Measurements from ENCODE around the gene EFCAB11. TPM values are rescaled to one million over a fixed set of nuclear protein-coding genes. Genes with fewer than 3 reads are reported as not detected.

EFCAB11 gene
- total and polyA plus RNA-seq, 4 donors: 3.4 to 8.8 (median 6.3) TPM

GRCh38 chr14:89922031-89922907, 32.3 kb downstream of the EFCAB11 start:
- no peak for ATAC-seq (ENCODE audit: low FRiP score)
- intact Hi-C loops (cut with DNase I): no loop called here
- Histone ChIP-seq H3K36me3 (ENCODE audit: control insufficient read depth in 1 of 2, insufficient read depth in 2 of 2, low read length in 1 of 2) (no peaks in the 10 kb centered on the region), H3K9me3 (ENCODE audit: control insufficient read depth, low read length) (no peaks in the 10 kb centered on the region), H3K4me3 (ENCODE audit: low read length in 2 of 2) (no peak overlapping the region), H3K27me3 (ENCODE audit: control insufficient read depth in 1 of 2, insufficient read depth in 2 of 2, low read length in 1 of 2) (no peaks in the 10 kb centered on the region), H3K4me1 (ENCODE audit: control insufficient read depth in 1 of 2, insufficient read depth in 2 of 2, low read length in 2 of 2) (peaks cover 0 to 3% of the 10 kb centered on the region in 2 donors), H3K27ac (ENCODE audit: low read depth in 1 of 2, low read length in 2 of 2) (no peak overlapping the region)
- 54 to 68% methylated on average over 6 of the region's 6 CpGs for WGBS, 2 donors
- no peak for DNase-seq

- 90 to 91% methylated on average over 3 of the region's 3 CpGs for WGBS, 2 donors
- DNase-seq (no peak), ATAC-seq (ENCODE audit: low FRiP score) (no peak)
- intact Hi-C loops (cut with DNase I): no loop called here
- H3K4me3 ChIP-seq (ENCODE audit: low read length in 2 of 2): no peak overlapping the region
- H3K27ac ChIP-seq (ENCODE audit: low read depth in 1 of 2, low read length in 2 of 2): no peak overlapping the region
- no peaks in the 10 kb centered on the region for H3K36me3 ChIP-seq (ENCODE audit: control insufficient read depth in 1 of 2, insufficient read depth in 2 of 2, low read length in 1 of 2)
- H3K9me3 ChIP-seq (ENCODE audit: control insufficient read depth, low read length): no peaks in the 10 kb centered on the region
- H3K27me3 ChIP-seq (ENCODE audit: control insufficient read depth in 1 of 2, insufficient read depth in 2 of 2, low read length in 1 of 2): no peaks in the 10 kb centered on the region
- peaks cover 0 to 3% of the 10 kb centered on the region in 2 donors for H3K4me1 ChIP-seq (ENCODE audit: control insufficient read depth in 1 of 2, insufficient read depth in 2 of 2, low read length in 2 of 2)
Observed at GRCh38 chr14:89921346-89921745, 33.2 kb downstream of the EFCAB11 start.

GRCh38 chr14:89920056-89920455, 34.5 kb downstream of the EFCAB11 start:
- no peak overlapping the region for H3K27ac ChIP-seq (ENCODE audit: low read depth in 1 of 2, low read length in 2 of 2)
- H3K4me3 ChIP-seq (ENCODE audit: low read length in 2 of 2): no peak overlapping the region
- no peaks in the 10 kb centered on the region for H3K9me3 ChIP-seq (ENCODE audit: control insufficient read depth, low read length)
- no peak for ATAC-seq (ENCODE audit: low FRiP score)
- H3K27me3 ChIP-seq (ENCODE audit: control insufficient read depth in 1 of 2, insufficient read depth in 2 of 2, low read length in 1 of 2): no peaks in the 10 kb centered on the region
- no peak for DNase-seq
- intact Hi-C loops (cut with DNase I): no loop called here
- peaks cover 0 to 3% of the 10 kb centered on the region in 2 donors for H3K4me1 ChIP-seq (ENCODE audit: control insufficient read depth in 1 of 2, insufficient read depth in 2 of 2, low read length in 2 of 2)
- 78 to 80% methylated on average over 2 of the region's 2 CpGs for WGBS, 2 donors
- no peaks in the 10 kb centered on the region for H3K36me3 ChIP-seq (ENCODE audit: control insufficient read depth in 1 of 2, insufficient read depth in 2 of 2, low read length in 1 of 2)

DNA sequence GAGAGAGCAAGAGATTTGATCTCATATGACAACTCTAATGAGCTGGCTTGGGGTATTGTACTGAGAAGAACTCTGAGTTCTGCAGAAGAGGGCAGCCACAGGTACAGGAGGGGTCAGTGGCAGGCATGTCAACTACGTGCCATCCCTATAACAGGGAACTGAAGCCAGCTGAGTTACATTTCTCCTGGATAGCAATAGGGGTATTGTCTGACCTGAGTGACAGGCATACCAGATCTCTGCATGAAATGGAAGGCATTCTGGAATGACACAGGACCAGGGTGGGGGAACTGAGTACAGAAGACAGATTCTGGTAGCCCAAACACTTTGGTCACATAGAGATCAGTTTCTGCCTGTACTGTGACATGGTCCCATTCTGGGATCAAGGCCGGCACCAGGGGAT, 35.8 kb downstream of the EFCAB11 start:
- ATAC-seq (ENCODE audit: low FRiP score): no peak
- Histone ChIP-seq H3K9me3 (ENCODE audit: control insufficient read depth, low read length) (no peaks in the 10 kb centered on the region), H3K4me3 (ENCODE audit: low read length in 2 of 2) (no peak overlapping the region), H3K36me3 (ENCODE audit: control insufficient read depth in 1 of 2, insufficient read depth in 2 of 2, low read length in 1 of 2) (no peaks in the 10 kb centered on the region), H3K27me3 (ENCODE audit: control insufficient read depth in 1 of 2, insufficient read depth in 2 of 2, low read length in 1 of 2) (no peaks in the 10 kb centered on the region), H3K27ac (ENCODE audit: low read depth in 1 of 2, low read length in 2 of 2) (no peak overlapping the region), H3K4me1 (ENCODE audit: control insufficient read depth in 1 of 2, insufficient read depth in 2 of 2, low read length in 2 of 2) (no peaks in the 10 kb centered on the region)
- WGBS, 2 donors: 93 to 96% methylated on average over 2 of the region's 2 CpGs
- DNase-seq: no peak
- intact Hi-C loops (cut with DNase I): loop anchor here (5.0 to 10.0 kb wide), 3 partner anchors 104 to 676 kb away; no protein-coding TSS in a partner anchor

- DNase-seq (peak in 1 of 2 donors; percentile 54), ATAC-seq (ENCODE audit: low FRiP score) (peak; percentile 79)
- H3K36me3 ChIP-seq (ENCODE audit: control insufficient read depth in 1 of 2, insufficient read depth in 2 of 2, low read length in 1 of 2): no peaks in the 10 kb centered on the region
- WGBS, 2 donors: 15% methylated on average over 6 of the region's 6 CpGs
- no peaks in the 10 kb centered on the region for H3K27me3 ChIP-seq (ENCODE audit: control insufficient read depth in 1 of 2, insufficient read depth in 2 of 2, low read length in 1 of 2)
- intact Hi-C loops (cut with DNase I): loop anchor here (1.0 to 10.0 kb wide), 4 partner anchors 100 to 888 kb away; no protein-coding TSS in a partner anchor
- no peaks in the 10 kb centered on the region for H3K4me1 ChIP-seq (ENCODE audit: control insufficient read depth in 1 of 2, insufficient read depth in 2 of 2, low read length in 2 of 2)
- no peak overlapping the region for H3K4me3 ChIP-seq (ENCODE audit: low read length in 2 of 2)
- no peak overlapping the region for H3K27ac ChIP-seq (ENCODE audit: low read depth in 1 of 2, low read length in 2 of 2)
- no peaks in the 10 kb centered on the region for H3K9me3 ChIP-seq (ENCODE audit: control insufficient read depth, low read length)
Observed at GRCh38 chr14:89915114-89915878, 39.2 kb downstream of the EFCAB11 start.

- no peaks in the 10 kb centered on the region for H3K4me1 ChIP-seq (ENCODE audit: control insufficient read depth in 1 of 2, insufficient read depth in 2 of 2, low read length in 2 of 2)
- ATAC-seq (ENCODE audit: low FRiP score) (peak; percentile 80), DNase-seq (peak in 1 of 2 donors; percentile 64)
- H3K27ac ChIP-seq (ENCODE audit: low read depth in 1 of 2, low read length in 2 of 2): peak overlapping the region in 1 of 2 donors; percentile 83
- WGBS, 2 donors: 6 to 7% methylated on average over 9 of the region's 9 CpGs
- H3K9me3 ChIP-seq (ENCODE audit: control insufficient read depth, low read length): no peaks in the 10 kb centered on the region
- H3K27me3 ChIP-seq (ENCODE audit: control insufficient read depth in 1 of 2, insufficient read depth in 2 of 2, low read length in 1 of 2): no peaks in the 10 kb centered on the region
- H3K4me3 ChIP-seq (ENCODE audit: low read length in 2 of 2): no peak overlapping the region
- H3K36me3 ChIP-seq (ENCODE audit: control insufficient read depth in 1 of 2, insufficient read depth in 2 of 2, low read length in 1 of 2): no peaks in the 10 kb centered on the region
- intact Hi-C loops (cut with DNase I): loop anchor here in 1 of 2 donors (5.0 to 10.0 kb wide), 4 partner anchors 98 to 885 kb away; partner anchors contain the start of gene FOXN3
Observed at GRCh38 chr14:89912667-89913211, 41.8 kb downstream of the EFCAB11 start.

DNA sequence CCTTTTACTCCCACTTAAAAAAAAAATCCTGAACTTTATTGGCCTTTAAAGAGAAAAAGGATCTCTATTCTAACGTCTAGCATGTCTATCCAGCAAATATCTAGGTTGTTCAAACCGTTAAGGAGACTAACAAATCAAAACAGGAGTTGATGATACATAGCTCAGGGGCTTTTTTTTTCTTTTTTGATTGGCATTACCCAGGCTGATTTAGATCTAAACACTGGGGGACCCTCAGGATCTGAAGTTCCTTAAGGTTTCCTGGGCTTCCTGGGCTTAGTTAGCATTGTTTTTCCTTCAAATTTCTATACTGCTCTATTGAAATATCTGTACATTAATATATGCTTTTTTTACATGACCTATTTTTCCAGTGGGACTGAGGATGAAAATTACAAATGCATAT, 42.3 kb downstream of the EFCAB11 start:
- intact Hi-C loops (cut with DNase I): loop anchor here in 1 of 2 donors (5.0 to 10.0 kb wide), 4 partner anchors 97 to 885 kb away; partner anchors contain the start of gene FOXN3
- no peak for ATAC-seq (ENCODE audit: low FRiP score)
- no peaks in the 10 kb centered on the region for H3K36me3 ChIP-seq (ENCODE audit: control insufficient read depth in 1 of 2, insufficient read depth in 2 of 2, low read length in 1 of 2)
- no peak for DNase-seq
- no peaks in the 10 kb centered on the region for H3K27me3 ChIP-seq (ENCODE audit: control insufficient read depth in 1 of 2, insufficient read depth in 2 of 2, low read length in 1 of 2)
- WGBS, 2 donors: 30 to 33% methylated on average over 2 of the region's 2 CpGs
- H3K4me3 ChIP-seq (ENCODE audit: low read length in 2 of 2): no peak overlapping the region
- no peak overlapping the region for H3K27ac ChIP-seq (ENCODE audit: low read depth in 1 of 2, low read length in 2 of 2)
- no peaks in the 10 kb centered on the region for H3K9me3 ChIP-seq (ENCODE audit: control insufficient read depth, low read length)
- H3K4me1 ChIP-seq (ENCODE audit: control insufficient read depth in 1 of 2, insufficient read depth in 2 of 2, low read length in 2 of 2): no peaks in the 10 kb centered on the region
